GM21576 (cell line): Measurements from ENCODE around the gene ACR.

Experiments
- ATAC-seq: cut with Tn5 transposase; IDR thresholded peaks from one replicate; pipeline ENCODE4 v1.9.1; 2021; ENCODE audit warnings: mild to moderate bottlenecking, moderate library complexity; ENCODE audit not compliant: unreplicated experiment

Gene ACR

GRCh38 chr22:50702821-50703725 is 34.9 kb upstream of the ACR start:
- no peak for ATAC-seq

- no peak for ATAC-seq
These were observed 34.1 kb upstream of the ACR start for GRCh38 chr22:50703726-50704509.

- ATAC-seq: no peak
These were observed 33.3 kb upstream of the ACR start for GRCh38 chr22:50704510-50705218.

- no peak for ATAC-seq
These were observed 32.7 kb upstream of the ACR start for GRCh38 chr22:50705219-50705691.

DNA sequence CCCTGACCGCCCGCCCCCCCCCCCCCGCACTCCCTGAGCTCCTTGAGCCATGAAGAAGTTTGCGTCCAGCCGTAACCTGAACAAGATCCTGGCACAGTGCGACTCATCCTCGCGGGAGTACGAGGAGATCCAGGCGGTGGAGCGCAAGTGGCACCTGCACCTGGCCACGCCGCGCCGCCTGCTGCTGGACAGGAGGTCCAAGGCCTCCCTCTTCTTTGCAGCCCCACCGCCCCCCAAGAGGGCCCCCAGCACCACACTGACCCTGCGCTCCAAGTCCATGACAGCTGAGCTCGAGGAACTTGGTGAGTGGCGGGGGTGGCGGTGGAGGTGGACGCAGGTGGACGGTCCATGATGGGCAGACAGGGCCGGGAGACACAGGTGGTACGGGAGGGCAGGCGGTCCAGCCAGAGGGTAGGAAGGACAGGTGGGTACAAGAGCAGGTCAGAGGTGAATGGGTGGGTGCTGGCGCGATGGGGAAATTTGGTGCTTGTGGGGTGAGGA is 32.1 kb upstream of the ACR start:
- no peak for ATAC-seq

GRCh38 chr22:50706481-50707125 is 31.4 kb upstream of the ACR start:
- ATAC-seq: no peak

DNA sequence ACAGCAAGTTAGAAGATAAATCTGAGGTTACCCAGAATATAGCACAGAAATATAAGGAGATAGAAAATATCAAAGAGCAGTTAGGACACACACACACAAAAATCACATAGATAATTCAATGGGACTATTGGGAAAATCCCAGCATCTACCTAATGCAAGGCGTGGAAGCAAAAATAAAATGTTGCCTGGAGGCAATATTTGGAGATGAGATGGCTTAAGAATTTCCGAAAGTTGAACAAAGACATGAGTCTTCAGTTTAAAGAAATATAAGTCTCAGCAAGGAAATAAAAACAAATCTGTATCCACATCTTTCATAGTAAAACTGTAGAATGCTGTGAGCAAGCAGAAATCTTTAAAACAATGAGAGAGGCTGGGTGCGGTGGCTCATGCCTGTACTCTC is 29.5 kb upstream of the ACR start:
- no peak for ATAC-seq

- ATAC-seq: no peak
These were observed 29.0 kb upstream of the ACR start for GRCh38 chr22:50708996-50709395.

DNA sequence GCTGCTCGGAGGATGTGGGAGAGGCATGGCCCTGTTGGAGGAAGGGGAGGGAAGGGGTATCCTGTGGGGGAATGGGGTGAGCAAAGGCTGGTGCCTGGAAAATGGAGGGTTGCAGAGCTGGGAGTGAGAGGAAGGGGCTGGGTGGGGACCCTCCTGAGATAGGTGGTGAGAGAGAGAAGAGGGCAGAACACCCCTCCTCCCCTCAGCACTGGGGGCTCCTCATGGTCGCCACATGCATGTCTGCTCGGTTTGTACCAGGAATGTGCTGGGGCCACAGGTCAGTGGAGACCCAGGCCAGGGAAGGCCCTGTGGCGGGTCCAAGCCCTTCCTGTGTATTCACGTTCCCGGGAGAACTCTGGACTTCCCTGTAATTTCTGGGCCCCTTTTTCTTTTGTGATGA is 27.8 kb upstream of the ACR start:
- no peak for ATAC-seq

- no peak for ATAC-seq
These were observed 27.1 kb upstream of the ACR start for GRCh38 chr22:50710886-50711285.

DNA sequence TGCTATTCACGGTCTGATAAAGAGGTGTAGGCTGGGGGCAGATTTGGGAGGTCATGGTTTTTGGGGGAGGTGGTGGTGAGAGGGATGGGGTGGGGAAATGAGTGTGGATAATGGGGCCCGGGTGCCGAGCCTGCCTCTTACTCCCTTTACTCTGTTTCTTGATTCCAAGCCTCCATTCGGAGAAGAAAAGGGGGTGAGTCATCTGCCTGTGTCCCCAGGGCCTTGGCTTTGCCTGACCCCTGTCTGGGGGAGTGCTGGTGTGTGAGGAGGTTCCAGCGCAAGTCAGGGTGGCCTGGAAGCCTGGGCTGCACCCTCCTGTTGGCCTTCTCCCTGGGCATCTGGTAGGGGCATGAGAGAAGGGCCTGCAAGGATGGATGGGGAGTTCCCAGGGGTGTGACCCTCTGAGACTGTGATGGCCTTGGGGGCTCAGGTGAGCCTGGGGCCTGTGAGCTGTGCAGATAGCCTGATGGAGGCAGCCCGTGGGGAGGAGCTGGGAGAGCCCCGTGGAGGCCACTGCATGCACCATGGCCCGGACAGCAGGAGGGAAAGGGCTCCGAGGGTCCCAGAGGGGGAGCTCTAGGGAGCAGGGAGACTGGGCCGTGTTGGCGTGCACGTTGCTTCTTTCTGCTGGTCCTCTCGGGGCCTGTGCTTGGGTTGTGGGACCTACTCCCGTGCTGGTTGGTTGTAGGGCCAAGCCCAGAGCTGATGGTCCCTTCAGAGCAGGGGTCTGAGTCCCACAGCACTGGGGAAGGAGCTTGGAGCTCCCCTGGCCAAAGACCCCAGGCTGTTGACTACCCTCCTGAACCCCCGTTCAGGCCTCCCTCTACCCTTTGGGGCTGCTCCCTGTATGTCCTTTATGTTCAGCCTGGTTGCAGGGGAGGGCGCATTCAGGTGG is 26.3 kb upstream of the ACR start:
- ATAC-seq: no peak

DNA sequence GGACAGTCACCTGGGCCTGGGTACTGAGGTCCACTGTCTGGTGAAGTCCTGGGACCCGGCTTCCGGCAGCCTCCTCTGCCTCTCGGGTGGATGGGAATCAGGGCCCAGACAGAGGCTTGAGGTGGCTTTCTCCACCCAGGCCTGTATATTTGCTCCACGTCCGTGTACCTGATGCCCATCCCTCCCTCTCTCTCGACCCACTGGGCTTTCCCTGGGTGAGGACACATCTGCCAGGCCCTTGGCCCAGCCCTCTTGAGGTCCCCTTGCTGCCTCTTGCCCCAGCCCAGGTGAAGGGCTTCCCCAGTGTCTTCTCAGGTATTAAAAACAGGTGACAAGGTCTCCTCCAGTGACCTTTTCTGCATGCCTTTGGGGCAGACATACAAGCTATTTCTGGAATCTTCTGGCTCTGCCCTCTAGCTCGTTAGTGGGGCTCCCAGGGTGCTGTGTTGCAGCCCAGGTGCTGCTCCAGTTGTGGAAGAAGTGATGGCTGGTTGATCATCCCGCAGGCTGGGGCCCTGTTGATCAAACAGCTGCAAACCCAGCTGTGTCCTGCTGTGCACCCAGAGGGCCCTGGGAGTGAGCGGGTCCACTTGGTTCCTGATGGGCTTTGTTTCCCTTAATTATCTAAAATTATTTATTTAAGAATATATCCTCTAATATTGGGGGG is 25.5 kb upstream of the ACR start:
- ATAC-seq: no peak

GRCh38 chr22:50713008-50713385 is 25.0 kb upstream of the ACR start:
- ATAC-seq: no peak

- ATAC-seq: no peak
These were observed 24.4 kb upstream of the ACR start for GRCh38 chr22:50713571-50714056.

DNA sequence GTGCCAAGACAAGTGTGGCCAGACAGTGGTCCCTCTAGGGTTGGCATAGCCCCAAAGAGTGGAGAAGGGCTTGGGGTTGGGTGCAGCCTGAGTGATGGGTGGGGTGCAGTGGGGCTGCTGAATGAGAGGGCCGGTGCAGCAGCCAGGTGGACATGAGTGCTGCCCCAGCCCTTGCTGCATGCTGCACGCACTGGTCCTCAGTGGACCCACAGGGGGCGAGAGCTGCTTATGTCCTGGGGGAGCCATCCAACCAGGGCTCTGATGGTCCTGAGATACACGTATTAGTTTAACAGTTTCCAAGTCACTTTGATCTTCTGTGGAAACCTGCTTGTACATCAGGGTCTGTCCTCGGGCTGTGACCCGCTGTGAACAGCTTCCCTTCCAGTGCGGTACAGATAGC is 23.9 kb upstream of the ACR start:
- no peak for ATAC-seq

- no peak for ATAC-seq
These were observed 23.3 kb upstream of the ACR start for GRCh38 chr22:50714631-50715179.

DNA sequence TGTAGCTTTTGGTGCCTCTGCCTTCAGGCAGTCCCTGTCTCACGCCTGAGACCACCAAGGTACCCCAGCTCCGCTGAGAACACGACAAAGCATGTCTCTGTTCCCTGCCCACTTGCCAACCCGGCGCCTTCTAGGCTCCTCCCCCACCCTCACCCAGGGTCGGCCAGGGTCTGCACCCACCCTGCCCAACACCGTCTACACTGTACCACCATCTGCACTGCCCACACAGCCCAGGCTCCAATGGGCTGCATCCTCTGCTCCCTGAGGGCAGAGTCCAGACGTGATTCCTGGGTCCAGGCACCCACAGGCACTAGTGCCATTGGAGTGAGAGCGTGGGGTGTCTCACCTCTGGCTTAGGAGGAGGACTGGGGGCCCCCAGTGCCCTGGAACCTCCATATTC is 22.8 kb upstream of the ACR start:
- ATAC-seq: no peak

DNA sequence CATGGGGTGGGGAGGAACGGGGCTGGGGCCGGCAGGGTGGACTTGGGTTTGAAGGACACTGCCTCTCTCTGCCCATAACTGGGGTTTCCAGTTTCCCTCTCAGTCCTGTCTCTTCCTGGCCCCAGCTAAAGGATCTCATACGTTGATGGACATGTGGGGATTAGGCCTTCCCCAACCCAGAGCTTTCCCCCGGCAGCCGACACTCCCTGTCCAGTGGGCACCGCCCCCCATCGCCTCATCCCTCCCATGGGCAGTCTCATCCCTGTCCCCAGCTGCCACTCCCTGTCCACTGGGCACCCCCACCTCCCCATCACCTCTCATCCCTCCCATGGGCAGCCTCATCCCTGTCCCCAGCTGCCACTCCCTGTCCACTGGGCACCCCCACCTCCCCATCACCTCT is 22.2 kb upstream of the ACR start:
- no peak for ATAC-seq
